Activated CD4-positive, alpha-beta T cell treated with anti-CD3 and anti-CD28 coated beads, Interleukin-2, Interleukin-4, amounts not matched to agents 100 ng/mL and 50 ng/mL, durations not matched to agents 16 hours and 8 hours (primary cell): ENCODE data around the gene GTF2H2C.
"Not testable (repeated sequence)": the region's sequence is repeated elsewhere in the genome, so short reads cannot be mapped to it uniquely, and the experiment has no call there.

Experiments used
- DNase-seq: peaks from one replicate; pipeline ENCODE4 v3.0.0-alpha.2; 2020; ENCODE audit warnings: low spot score

GTF2H2C gene

DNA sequence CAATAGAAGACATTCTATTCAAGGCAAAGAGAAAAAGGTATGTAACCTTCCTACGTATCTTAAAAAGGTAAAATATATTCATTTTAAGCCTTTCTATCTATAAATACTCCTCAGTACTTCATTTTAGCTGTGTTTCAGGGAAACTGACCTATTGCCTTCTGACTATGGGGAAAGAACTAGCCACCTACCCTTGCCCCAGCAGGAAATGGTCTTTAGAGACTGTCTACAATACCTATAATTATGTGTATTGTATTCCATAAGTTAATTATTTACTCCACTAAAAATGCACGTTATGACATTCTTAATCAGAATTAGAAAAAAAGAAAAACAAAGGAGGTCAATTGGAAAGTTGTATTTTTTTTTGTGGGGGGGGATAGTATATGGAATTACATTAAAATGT is 6.2 kb downstream of the GTF2H2C start:
- DNase-seq = not testable (repeated sequence)

DNA sequence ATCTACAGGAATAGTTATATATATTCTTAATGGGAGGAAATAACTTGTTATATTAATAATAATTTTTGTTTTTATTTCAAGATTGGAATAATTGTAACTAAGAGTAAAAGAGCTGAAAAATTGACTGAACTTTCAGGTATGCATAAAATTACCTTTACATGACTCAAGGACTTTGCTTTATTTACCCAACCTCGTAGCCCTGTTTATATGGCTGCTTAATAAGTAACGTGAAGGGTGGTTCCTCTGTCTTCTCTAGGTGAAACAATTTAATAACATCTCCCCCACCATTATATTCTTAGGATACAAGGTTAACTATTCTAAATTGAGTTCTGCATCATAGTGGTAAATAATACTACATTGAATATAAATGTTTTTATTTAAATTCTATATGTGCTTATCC is 8.1 kb downstream of the GTF2H2C start:
- not testable (repeated sequence) for DNase-seq

DNA sequence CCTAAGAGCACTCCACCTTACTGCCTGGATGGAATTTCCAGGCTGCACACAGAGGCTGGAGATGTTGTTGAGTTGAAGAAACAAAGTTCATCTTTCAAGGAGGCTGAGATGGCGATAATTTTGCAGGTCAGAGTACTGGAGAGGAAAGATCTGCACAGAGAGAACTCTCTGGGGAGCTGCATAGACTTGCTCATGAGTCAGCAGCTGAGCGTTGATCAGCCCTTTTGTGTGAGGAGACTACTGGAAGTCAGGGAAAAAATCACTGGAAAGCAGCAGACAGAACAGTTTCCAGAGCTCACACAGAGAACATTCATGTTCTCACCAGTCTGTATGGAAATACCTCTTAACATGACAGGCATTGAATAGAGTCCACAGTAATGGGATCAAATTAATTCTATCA is 23.4 kb downstream of the GTF2H2C start:
- DNase-seq = not testable (repeated sequence)

DNA sequence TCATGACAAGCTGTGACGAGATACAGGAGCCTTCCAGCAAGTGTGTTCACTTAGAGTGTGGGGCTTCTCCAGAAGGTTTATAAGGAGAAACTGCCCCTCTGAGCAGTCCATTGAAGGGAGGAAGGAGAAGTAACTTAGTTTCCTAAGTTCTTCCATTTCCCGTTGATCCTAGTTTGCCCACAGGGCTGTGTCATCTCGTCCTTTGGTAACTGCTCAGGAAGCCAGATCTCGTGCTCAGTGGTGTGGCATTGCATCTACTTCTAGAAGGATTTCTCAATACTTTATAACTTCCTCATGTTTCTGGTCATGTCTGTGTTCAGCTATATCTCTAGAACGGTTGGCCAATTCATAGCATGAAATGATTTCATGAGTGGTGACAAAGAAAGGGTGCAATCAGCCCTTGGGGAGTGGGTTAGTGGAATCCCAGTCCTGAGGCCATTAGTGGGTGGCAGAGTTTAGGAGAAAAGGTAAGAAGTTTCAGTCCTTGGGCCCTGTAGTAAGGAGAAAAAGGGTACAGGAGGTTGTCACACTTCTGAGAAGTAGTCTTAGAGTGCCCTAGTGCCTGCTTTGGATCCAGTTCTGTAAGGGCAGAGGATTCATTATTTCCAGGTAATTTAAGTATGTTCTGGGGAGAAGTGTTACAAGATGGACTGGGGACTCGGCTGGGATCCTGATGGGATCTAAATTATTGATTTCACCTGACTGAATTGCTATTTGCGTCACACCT is 36.3 kb downstream of the GTF2H2C start:
- DNase-seq = not testable (repeated sequence)

DNA sequence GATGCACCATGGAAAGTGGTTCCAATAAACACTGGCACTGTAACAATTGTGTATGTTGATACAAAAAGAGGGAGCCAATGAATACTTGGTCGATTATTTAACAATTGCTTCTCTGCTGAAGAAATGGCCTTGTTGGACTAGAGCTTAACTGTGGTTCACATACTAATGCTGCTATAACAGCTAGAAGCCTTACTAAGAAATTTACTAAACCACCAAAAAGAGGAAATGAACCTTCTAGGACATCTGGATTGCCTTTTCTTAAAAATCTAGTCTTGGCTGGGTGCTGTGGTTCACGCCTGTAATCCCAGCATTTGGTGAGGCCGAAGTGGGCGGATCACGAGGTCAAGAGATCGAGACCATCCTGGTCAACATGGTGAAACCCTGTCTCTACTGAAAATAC is 42.0 kb downstream of the GTF2H2C start:
- not testable (repeated sequence) for DNase-seq

DNA sequence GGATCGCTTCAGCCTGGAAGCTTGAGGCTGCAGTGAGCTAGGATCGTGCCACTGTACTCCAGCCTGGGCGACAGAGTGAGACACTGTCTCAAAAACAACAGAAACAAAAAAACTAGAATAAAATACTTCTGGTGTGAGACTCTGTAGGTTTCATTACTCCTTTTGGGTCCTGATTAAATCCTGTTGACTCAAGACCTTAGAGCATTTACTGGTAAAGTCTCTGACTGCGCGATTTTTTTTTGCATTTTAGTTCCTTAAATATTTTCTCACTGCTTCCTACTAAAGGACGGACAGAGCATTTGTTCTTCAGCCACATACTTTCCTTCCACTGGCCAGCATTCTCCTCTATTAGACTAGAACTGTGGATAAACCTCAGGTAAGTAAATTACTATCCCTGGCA is 46.8 kb downstream of the GTF2H2C start:
- not testable (repeated sequence) for DNase-seq

DNA sequence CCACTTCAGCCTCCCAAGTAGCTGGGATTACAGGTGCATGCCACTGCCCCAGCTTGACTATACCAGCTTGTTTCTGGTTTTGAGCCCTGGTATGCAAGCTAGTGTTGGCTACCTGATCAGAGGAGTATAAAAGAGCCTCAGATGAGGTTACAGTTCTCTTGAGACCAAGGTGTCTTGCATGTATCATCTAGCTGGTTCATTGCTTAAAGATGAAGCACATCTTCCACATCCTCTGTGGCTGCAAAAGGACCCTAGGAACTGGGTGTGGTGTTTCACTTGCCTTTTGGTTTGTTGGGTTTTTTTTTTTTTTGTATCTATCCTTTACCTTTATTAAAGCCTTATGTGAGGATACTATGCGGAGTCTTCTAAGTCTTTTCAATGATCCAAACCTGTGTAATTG is 47.8 kb downstream of the GTF2H2C start:
- DNase-seq = not testable (repeated sequence)

DNA sequence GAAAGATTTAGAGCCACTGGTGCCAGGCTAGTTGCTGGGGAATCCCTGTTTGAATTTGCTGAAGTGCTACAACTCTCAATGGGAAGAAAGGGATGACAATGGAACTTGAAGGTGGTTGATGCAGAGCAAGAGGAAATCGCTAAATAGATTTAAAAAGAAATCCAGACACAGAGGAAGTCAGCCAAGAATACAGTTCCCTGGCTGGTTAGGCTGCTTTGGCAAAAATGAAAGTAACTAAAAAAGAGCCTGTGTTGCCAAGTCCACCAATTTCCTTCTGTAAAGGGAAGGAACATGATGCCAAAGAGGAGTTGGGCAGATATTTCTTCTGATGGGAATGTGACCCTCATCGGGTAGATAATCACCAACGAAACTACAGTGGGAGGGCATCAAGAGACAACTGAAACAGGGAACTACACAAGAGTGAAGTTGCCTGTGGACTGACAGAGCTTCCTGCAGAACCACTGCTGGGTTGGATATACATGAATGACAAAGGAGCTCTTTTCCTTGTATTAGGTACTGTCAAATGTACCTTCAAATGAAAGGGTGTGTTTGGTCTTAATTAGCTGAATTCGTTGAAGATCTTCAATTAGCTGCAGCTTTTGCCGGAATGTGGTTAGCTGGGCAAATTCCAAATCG is 49.0 kb downstream of the GTF2H2C start:
- DNase-seq = not testable (repeated sequence)

DNA sequence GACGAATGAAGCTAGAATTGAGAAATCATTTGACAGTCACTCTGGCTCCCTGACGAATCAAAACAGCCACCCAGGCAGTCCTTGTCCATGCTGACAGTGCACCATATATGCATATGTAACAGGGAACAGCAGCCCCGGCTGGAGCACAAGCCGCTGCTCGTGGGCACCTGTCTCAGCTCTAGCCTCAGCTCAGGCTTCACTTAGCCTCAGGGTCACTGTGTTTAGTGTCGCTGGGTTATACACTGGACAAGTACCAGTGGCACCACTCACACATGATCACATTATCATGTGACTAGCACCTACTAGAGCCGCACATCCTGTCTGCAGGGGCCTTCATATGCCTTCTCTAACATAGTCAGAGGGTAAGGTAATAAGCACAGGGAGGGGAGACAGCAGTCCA is 54.9 kb downstream of the GTF2H2C start:
- not testable (repeated sequence) for DNase-seq

DNA sequence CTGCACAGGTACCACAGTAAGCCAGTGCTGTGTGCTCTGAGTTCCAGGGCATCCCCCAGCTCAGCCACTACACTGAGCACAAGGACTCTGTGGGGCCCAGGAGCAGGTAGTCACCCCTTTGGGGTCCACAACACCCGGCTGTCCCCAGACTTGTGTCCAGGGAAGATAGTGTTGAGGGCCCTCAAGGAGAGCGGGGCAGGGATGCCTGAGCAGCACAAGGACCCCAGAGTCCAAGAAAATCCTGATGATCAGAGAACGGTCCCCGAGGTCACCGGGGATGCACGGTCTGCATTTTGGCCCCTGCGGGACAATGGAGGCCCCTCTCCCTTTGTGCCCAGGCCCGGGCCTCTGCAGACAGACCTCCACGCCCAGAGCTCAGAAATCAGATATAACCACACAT is 71.9 kb downstream of the GTF2H2C start:
- DNase-seq = not testable (repeated sequence)
